MCF 10A (cell line): ENCODE results near the gene PAXX. TPM values are rescaled to one million over a fixed set of nuclear protein-coding genes. Genes with fewer than 3 reads are reported as not detected.

ENCODE experiments used
- BruUV-seq: library from RNA; stranded (reverse); fragments of 400-500 nt; replicated peaks from 2 replicates; lab custom pipeline; 2021; lab: Mats Ljungman, UMichigan
- CTCF ChIA-PET: fragments of 300-600 bp; sonication (Branson Sonifier 250); formaldehyde crosslinking; extraction: SDS; loops from one replicate; lab custom pipeline; 2021; ENCODE audit warnings: antibody characterized with exemption, inconsistent platforms; lab: Yijun Ruan, JAX
- POLR2A ChIA-PET: fragments of 300-600, 350-650 bp; sonication (Branson Sonifier 250); formaldehyde crosslinking; extraction: SDS; loops from one replicate; lab custom pipeline; 2020; ENCODE audit warnings: antibody characterized with exemption, inconsistent platforms; lab: Yijun Ruan, JAX
- DNase-seq: peaks from one replicate; pipeline ENCODE4 v3.0.0-alpha.2; 2018; ENCODE audit not compliant: unreplicated experiment
- H3K27ac Mint-ChIP-seq: one replicate; pipeline ENCODE4 v1.8.0; 2022; ENCODE audit warnings: mild to moderate bottlenecking, low read depth, mixed read lengths; ENCODE audit not compliant: unreplicated experiment
- H3K27me3 Mint-ChIP-seq: one replicate; pipeline ENCODE4 v1.8.0; 2022; ENCODE audit warnings: mixed read lengths; ENCODE audit not compliant: insufficient read depth, unreplicated experiment
- H3K36me3 Mint-ChIP-seq: one replicate; pipeline ENCODE4 v1.8.0; 2022; ENCODE audit warnings: mild to moderate bottlenecking, moderate library complexity, mixed read lengths; ENCODE audit not compliant: insufficient read depth, unreplicated experiment
- H3K4me1 Mint-ChIP-seq: one replicate; pipeline ENCODE4 v1.8.0; 2022; ENCODE audit warnings: mixed read lengths; ENCODE audit not compliant: insufficient read depth, unreplicated experiment
- H3K4me3 Mint-ChIP-seq: one replicate; pipeline ENCODE4 v1.8.0; 2022; ENCODE audit warnings: mild to moderate bottlenecking, moderate library complexity, mixed read lengths; ENCODE audit not compliant: unreplicated experiment
- H3K9me3 Mint-ChIP-seq: one replicate; pipeline ENCODE4 v1.8.0; 2022; ENCODE audit warnings: mixed read lengths; ENCODE audit not compliant: unreplicated experiment
- intact Hi-C: fragments of 100-400 bp; cut with micrococcal nuclease; formaldehyde crosslinking; loops from 2 replicates; pipeline ENCODE4 v1.14.1; 2022
- total RNA-seq: library from RNA; stranded (reverse); gene quantifications from 2 replicates; pipeline ENCODE4 v1.2.3, GENCODE V29; 2022
- TF ChIP-seq, protein P1 (sequence below): fragments of 200-600 bp; IDR thresholded peaks from one replicate; pipeline ENCODE4 v1.8.0; 2022; ENCODE audit warnings: antibody characterized with exemption, mild to moderate bottlenecking; ENCODE audit not compliant: unreplicated experiment

Gene PAXX
- total RNA-seq, 1 experiment from 2014 or later, result 57.9 TPM

DNA sequence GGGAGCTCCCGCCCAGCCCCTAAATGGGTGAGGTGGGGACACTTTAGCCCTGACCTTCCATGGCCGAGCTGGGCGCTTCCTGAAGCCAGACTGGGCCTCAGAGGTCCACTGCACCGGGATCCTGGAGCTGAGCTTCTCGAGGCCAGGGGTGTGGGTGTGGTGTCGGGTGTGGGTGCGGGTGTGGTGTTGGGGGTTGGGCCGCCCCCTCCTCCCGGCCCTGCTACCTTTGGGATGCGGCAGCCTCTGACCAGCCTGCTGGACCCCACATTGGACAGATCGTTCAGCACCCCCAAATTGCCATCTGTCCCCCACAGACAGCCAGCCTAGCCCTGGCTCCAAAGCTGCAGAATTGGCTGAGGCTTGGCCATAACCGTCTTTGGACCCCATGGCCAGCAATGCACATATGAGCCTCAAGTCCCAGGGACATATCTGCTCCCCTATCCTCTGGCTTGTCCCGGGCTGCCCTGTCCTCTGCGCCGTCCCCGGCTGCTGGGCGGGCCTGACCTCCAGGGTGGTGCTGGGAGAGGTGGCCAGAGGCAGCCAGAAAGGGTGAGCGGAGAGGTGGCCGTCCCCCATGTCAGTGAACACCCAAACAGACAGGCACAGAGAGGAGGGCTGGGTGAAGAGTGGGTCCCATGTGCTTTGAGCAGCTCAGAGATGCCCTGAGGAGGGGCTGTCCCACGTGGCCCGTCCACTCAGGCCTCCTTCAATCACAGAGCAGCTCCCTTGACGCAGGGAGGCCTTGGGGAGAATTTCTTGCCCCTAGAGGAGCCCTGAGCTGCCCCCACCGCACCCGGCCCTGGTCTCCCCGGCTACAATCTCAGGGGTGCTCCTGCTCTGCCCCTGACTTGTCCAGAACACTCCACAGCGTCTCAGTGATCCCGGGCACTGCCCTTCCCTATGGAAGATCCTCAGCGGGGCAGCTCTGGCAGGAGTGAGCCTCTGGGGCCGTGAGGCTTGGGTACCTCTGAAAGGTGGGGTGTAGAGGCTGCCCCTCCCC, 18.3 kb upstream of the PAXX start:
- TF ChIP-seq, protein P1, sequence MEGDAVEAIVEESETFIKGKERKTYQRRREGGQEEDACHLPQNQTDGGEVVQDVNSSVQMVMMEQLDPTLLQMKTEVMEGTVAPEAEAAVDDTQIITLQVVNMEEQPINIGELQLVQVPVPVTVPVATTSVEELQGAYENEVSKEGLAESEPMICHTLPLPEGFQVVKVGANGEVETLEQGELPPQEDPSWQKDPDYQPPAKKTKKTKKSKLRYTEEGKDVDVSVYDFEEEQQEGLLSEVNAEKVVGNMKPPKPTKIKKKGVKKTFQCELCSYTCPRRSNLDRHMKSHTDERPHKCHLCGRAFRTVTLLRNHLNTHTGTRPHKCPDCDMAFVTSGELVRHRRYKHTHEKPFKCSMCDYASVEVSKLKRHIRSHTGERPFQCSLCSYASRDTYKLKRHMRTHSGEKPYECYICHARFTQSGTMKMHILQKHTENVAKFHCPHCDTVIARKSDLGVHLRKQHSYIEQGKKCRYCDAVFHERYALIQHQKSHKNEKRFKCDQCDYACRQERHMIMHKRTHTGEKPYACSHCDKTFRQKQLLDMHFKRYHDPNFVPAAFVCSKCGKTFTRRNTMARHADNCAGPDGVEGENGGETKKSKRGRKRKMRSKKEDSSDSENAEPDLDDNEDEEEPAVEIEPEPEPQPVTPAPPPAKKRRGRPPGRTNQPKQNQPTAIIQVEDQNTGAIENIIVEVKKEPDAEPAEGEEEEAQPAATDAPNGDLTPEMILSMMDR, result no peak
- no peak for DNase-seq
- no peak overlapping the region for H3K27ac Mint-ChIP-seq
- H3K4me3 Mint-ChIP-seq, result no peak overlapping the region
- no peaks in the 10 kb centered on the region for H3K9me3 Mint-ChIP-seq
- intact Hi-C loops, result no loop called here
- BruUV-seq, result no TSS peak
- ChIA-PET CTCF (interaction anchor here (0.6 kb wide), 1 partner anchor 73 kb away, joined by 3 read pairs; no protein-coding TSS in a partner anchor), POLR2A (no interaction called here)
- H3K36me3 Mint-ChIP-seq, result no peaks in the 10 kb centered on the region
- H3K4me1 Mint-ChIP-seq, result peaks cover 7% of the 10 kb centered on the region
- H3K27me3 Mint-ChIP-seq, result no peaks in the 10 kb centered on the region

DNA sequence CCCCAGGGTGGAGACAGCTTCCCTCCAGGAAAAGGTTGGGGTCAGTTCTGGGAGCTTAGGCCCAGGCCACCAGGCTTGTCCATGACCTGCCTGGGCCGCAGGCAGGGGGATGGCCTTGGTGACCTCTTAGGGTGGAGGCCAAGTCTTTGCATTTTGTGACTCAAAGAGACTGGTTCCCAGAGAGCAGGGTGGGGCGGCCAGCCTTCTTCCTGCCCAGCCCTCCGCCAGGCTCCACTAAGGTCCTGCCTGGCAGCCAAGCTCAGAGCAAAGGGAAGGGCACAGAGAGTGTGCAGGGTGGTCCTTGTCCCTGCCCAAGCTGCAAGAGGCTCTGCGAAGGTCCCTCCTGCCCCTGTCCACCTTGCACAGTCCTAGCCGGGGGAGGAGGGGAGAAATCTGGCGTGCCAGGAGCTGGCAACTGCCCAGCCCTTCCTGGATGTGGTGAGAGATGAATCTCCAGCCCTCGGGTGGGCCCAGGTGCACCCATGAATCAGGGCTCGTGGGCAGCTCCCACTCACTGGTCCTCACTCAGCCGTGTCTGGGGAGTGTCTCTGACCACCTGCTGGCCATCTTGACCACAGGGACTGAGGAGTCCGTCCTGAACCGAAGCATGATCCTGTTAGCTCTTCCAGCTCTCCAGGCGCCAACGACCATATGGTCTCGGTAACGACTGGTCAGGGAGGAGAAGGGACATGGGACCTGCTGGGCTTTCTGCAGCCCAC, 17.2 kb upstream of the PAXX start:
- DNase-seq, result peak; percentile 30
- no peaks in the 10 kb centered on the region for H3K27me3 Mint-ChIP-seq
- H3K36me3 Mint-ChIP-seq, result no peaks in the 10 kb centered on the region
- ChIA-PET CTCF (interaction anchor here (0.6 to 1.1 kb wide), 5 partner anchors 10 to 340 kb away, joined by 3 to 5 read pairs (median 3); no protein-coding TSS in a partner anchor), POLR2A (no interaction called here)
- no TSS peak for BruUV-seq
- H3K9me3 Mint-ChIP-seq, result no peaks in the 10 kb centered on the region
- H3K4me3 Mint-ChIP-seq, result no peak overlapping the region
- intact Hi-C loops, result no loop called here
- TF ChIP-seq, protein P1, result no peak
- H3K4me1 Mint-ChIP-seq, result peaks cover 7% of the 10 kb centered on the region
- H3K27ac Mint-ChIP-seq, result no peak overlapping the region

DNA sequence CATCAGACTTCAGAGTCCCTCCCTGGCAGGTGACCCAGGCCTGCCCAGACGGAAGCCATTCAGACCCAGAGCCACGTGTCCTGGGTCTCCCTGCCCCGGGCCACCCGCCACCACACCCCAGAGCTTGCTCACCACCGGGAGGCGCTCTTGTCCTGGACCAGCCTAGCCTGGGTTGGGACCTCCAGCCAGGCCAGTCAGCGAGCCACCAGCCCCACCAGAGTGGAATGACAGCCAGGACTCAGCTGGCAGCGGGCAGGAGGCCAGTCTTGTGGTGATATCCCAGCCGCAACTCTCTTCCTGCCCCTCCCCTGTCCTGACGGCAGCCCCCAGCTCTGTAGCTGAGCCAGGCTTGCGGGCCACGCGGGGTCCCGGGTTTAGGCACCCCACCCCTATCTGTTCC, 16.6 kb upstream of the PAXX start:
- intact Hi-C loops, result no loop called here
- Mint-ChIP-seq H3K27ac (no peak overlapping the region), H3K9me3 (no peaks in the 10 kb centered on the region), H3K4me1 (peaks cover 7% of the 10 kb centered on the region), H3K36me3 (no peaks in the 10 kb centered on the region), H3K27me3 (no peaks in the 10 kb centered on the region), H3K4me3 (no peak overlapping the region)
- CTCF ChIA-PET, result interaction anchor here (0.7 to 1.1 kb wide), 4 partner anchors 11 to 341 kb away, joined by 3 to 5 read pairs (median 4); no protein-coding TSS in a partner anchor
- POLR2A ChIA-PET, result no interaction called here
- TF ChIP-seq, protein P1, result peak; percentile 3
- no TSS peak for BruUV-seq
- DNase-seq, result no peak

GRCh38 chr9:136977223-136977622, 15.0 kb upstream of the PAXX start, which contains the start of gene PTGDS:
Gene PTGDS (plus strand): TSS chr9:136977504. CDS start chr9:136977579, 75 bp downstream.
- DNase-seq, result no peak
- H3K4me3 Mint-ChIP-seq, result no peak within 1 kb of the TSS
- no peaks in the 10 kb centered on the region for H3K36me3 Mint-ChIP-seq
- POLR2A ChIA-PET, result no interaction called here
- CTCF ChIA-PET, result no interaction called here
- TF ChIP-seq, protein P1, result no peak
- H3K27ac Mint-ChIP-seq, result no peak within 1 kb of the TSS
- BruUV-seq, result no TSS peak
- H3K9me3 Mint-ChIP-seq, result no peaks in the 10 kb centered on the region
- intact Hi-C loops, result no loop called here
- H3K27me3 Mint-ChIP-seq, result no peaks in the 10 kb centered on the region
- H3K4me1 Mint-ChIP-seq, result peaks cover 7% of the 10 kb centered on the region
